Eye (tissue), 1 donor: ENCODE data around the gene NAA15.
"Not testable (repeated sequence)": the region's sequence is repeated elsewhere in the genome, so short reads cannot be mapped to it uniquely, and the experiment has no call there.

Experiments
- DNase-seq: peaks from one replicate; pipeline ENCODE4 v3.0.0-alpha.2; 2015

NAA15 gene

DNA sequence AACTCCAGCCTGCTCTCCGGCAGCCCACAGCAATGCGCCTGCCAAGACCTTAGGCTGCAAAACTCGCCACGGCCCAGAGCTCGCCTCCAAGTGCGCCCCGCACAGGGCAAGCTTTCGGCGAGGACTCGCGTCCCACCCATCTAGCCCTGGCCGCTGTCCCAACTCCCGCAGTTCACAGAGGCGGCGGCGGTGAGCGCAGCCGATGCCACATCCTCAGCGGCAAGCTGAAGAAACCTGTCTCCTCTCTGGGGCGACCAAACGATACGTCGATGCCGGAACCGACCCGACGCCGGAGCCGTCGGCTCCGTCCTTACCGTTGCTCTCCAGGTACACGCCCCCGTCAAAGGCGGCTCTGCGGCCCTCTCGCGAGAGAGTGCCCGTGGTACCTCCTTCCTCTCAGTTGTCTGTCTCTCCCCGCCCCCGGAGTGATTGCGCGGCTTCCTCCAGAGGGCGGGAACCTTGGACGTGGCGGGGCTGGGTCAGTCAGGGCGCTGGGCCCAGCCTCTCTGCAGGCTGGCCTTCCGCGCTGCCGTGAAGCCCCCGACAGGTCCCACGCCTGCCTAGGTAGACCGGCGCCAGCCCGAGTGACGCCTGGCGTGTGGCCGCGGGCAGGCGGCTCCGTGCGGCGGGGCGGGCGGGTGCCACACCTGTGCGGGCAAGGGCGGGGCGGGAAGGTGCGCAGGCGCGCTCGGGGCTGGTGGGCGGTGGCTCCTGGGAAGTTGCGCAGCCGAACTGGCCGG is 152.2 kb downstream of the NAA15 start:
- peak; percentile 98 for DNase-seq

DNA sequence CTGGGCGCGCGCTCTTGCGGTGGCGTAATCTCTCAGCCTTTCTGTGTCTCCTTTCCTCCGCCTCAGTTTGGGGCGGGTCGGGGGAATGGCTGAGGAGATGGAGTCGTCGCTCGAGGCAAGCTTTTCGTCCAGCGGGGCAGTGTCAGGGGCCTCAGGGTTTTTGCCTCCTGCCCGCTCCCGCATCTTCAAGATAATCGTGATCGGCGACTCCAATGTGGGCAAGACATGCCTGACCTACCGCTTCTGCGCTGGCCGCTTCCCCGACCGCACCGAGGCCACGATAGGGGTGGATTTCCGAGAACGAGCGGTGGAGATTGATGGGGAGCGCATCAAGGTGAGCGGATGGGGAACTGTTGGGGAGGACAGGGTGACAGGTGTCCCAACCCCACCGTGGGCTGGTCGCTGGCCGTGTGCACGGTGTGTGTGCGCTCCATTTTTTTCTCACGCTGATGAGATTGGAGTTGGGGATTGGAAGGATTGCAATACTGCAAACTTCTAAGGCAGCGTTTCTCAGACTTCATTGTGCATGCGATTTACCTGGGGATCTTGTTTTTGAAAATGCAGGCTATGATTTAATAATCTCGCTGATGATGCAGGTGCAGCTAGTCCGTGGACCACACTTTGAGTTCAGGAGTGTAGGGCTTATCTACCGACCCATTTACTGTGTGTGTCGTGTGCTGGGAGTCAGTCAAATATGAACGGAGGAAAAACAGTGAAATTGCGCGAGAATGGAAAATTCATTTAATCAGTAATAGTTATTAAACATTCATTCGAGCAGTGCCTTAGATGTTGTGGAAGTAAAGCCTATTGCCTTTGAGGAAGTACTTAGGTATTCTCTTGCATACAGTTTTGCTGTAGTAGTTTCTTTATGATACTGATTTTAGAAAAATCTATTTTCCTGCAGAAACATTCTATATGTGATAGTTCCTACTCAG is 153.1 kb downstream of the NAA15 start, which contains the start of gene RAB33B:
Gene RAB33B (plus strand): TSS at position 11 of the 935 bp plus-strand sequence. CDS start 75 bp downstream, at position 86.
- DNase-seq: no peak

DNA sequence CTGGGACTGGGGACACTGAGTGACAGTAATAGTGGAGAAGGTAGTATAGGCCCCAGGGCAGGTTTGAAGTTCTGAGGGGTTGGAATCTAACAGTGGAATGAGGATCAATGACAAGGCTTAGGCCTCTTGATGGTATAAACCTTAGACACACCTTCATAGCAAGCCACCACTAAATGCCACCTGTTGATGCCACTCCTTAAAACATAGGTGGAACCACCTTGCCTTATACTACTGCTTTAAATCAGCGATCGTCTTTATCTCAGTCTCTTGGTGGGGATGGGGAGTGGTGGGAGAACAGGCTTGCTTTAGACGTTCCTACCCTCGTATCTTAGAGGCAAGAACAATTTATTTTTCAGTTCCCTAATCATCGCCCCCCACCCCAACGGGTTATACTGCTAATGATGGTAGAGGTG is 153.8 kb downstream of the NAA15 start:
- no peak for DNase-seq

- DNase-seq: no peak
Observed at GRCh38 chr4:139457318-139457717, 156.0 kb downstream of the NAA15 start.

DNA sequence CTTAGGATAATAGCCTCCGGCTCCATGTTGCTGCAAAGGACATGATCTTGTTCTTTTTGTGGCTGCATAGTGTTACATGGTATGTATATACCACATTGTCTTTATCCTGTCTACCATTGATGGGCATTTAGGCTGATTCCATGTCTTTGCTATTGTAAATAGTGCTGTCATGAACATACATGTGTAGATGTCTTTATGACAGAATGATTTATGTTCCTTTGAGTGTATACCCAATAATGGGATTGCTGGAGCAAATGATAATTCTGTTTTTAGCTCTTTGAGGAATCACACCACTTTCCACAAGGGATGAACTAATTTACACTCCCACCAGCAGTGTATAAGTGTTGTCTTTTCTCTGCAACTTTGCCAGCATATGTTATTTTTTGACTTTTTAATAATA is 157.2 kb downstream of the NAA15 start:
- no peak for DNase-seq

- no peak for DNase-seq
Observed at GRCh38 chr4:139458999-139459398, 157.7 kb downstream of the NAA15 start.

DNA sequence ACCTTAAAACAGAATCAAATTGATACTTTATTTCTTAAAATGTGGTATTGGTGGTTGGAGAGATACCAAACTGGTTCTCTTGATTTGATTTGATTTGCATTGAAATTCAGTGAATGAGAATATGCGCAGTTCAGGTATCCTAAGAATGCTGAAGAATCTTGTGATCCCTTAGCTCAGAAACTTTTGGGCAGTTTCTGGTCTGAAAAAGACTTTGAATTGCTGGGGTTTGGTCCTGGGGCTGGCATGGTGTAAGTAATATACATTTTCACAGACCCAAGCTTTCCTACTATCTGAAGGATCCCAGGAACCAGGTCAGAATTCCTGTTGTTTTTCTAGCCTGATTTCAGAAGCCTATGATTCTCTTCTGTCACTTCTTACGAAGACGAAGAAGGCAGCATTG is 159.3 kb downstream of the NAA15 start:
- no peak for DNase-seq

GRCh38 chr4:139461022-139461628 is 159.8 kb downstream of the NAA15 start:
- no peak for DNase-seq

DNA sequence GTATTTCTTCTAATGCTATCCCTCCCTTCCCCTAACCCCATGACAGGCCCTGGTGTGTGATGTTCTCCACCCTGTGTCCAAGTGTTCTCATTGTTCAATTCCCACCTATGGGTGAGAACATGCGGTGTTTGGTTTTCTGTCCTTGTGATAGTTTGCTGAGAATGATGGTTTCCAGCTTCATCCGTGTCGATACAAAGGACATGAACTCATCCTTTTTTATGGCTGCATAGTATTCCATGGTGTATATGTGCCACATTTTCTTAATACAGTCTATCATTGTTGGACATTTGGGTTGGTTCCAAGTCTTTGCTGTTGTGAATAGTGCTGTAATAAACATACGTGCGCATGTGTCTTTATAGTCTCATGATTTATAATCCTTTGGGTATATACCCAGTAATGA is 163.2 kb downstream of the NAA15 start:
- DNase-seq: not testable (repeated sequence)

DNA sequence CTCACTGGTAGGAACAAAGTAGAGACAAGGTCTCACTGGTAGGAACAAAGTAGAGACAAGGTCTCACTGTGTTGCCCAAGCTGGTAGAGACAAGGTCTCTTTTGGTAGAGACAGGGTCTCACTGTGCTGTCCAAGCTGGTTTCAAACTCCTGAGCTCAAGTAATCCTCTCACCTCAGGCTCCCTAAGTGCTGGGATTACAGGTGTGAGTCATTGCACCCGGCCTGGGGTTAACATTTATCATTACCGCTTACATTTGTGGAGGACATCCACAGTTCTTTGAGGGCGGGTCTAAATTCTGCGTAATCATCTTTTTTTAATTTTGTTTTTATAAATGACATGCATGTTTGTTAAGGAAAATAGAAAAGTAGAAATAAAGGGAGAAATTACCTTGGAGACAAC is 164.6 kb downstream of the NAA15 start:
- no peak for DNase-seq

DNA sequence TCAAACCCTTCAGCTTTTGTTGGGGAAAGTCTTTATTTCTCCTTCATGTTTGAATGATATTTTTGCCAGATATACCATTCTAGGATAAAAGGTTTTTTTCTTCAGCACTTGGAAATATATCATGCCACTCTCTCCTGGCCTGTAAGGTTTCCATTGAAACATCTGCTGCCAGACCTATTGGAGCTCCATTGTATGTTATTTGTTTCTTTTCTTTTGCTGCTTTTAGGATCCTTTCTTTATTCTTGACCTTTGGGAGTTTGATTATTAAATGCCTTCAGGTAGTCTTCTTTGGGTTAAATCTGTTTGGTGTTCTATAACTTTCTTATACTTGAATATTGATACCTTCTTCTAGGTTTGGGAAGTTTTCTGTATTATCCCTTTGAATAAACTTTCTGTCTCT is 167.5 kb downstream of the NAA15 start:
- DNase-seq: not testable (repeated sequence)

GRCh38 chr4:139469216-139469615 is 167.9 kb downstream of the NAA15 start:
- DNase-seq: no peak
